IMR-90 (cell line): ENCODE measurements around the gene CMTM5. TPM values are rescaled to one million over a fixed set of nuclear protein-coding genes. Genes with fewer than 3 reads are reported as not detected.

Source experiments
- ATAC-seq: fragments of 200-7000 bp; cut with Tn5 transposase; 2 replicates; pipeline ENCODE4 v1.9.1; 2020; ENCODE audit warnings: low read depth, mild to moderate bottlenecking, moderate library complexity
- BruUV-seq: library from RNA; stranded (reverse); fragments of 400-500 nt; replicated peaks from 2 replicates; lab custom pipeline; 2021; lab: Mats Ljungman, UMichigan
- CTCF ChIA-PET: fragments of 300-600 bp; formaldehyde crosslinking; extraction: SDS; loops from one replicate; lab custom pipeline; 2021; ENCODE audit warnings: antibody characterized with exemption; lab: Yijun Ruan, JAX
- POLR2A ChIA-PET: fragments of 300-600 bp; sonication (Branson Sonifier 250); formaldehyde crosslinking; loops from one replicate; lab custom pipeline; 2022; ENCODE audit warnings: antibody characterized with exemption; ENCODE audit not compliant: unreplicated experiment; lab: Charles Lee
- DNase-seq: peaks from one replicate; pipeline ENCODE4 v3.0.0; 2013
- H2AFZ ChIP-seq: replicated peaks from 2 replicates; pipeline ENCODE3; 2013; ENCODE audit warnings: low read length, mild to moderate bottlenecking; ENCODE audit not compliant: poor library complexity
- H2AK5ac ChIP-seq: 2 replicates; pipeline ENCODE4 v1.6.1; 2013; ENCODE audit warnings: low read depth, low read length, inconsistent platforms
- H2AK9ac ChIP-seq: replicated peaks from 2 replicates; pipeline ENCODE3; 2013; ENCODE audit warnings: mild to moderate bottlenecking, low read depth, low read length, moderate library complexity; ENCODE audit not compliant: poor library complexity
- H2BK120ac ChIP-seq: 2 replicates; pipeline ENCODE4 v1.6.1; 2013; ENCODE audit warnings: low read depth, low read length, inconsistent platforms
- H2BK15ac ChIP-seq: 3 replicates; pipeline ENCODE4 v1.6.1; 2013; ENCODE audit warnings: low read depth, low read length, inconsistent platforms
- H2BK20ac ChIP-seq: 2 replicates; pipeline ENCODE4 v1.6.1; 2013; ENCODE audit warnings: low read depth, mild to moderate bottlenecking, inconsistent platforms, low read length, moderate library complexity
- H2BK5ac ChIP-seq: 2 replicates; pipeline ENCODE4 v1.6.1; 2013; ENCODE audit warnings: mild to moderate bottlenecking, low read depth, low read length, inconsistent platforms; ENCODE audit not compliant: poor library complexity, severe bottlenecking
- H3K14ac ChIP-seq: replicated peaks from 2 replicates; pipeline ENCODE4 v1.6.1; 2013; ENCODE audit warnings: low read depth, low read length, inconsistent platforms
- H3K18ac ChIP-seq: 2 replicates; pipeline ENCODE4 v1.6.1; 2013; ENCODE audit warnings: low read depth, low read length, control low read depth
- H3K23ac ChIP-seq: 2 replicates; pipeline ENCODE4 v1.6.1; 2013; ENCODE audit warnings: low read depth, low read length, inconsistent platforms
- H3K27ac ChIP-seq: 2 replicates; pipeline ENCODE4 v1.5.1; 2013; ENCODE audit warnings: mild to moderate bottlenecking, control low read depth, low read length; ENCODE audit not compliant: insufficient read depth
- H3K27me3 ChIP-seq: 2 replicates; pipeline ENCODE4 v1.6.1; 2013; ENCODE audit warnings: low read length; ENCODE audit not compliant: control insufficient read depth, insufficient read depth
- H3K36me3 ChIP-seq: 2 replicates; pipeline ENCODE4 v1.6.1; 2013; ENCODE audit warnings: low read length, mixed read lengths; ENCODE audit not compliant: control insufficient read depth, insufficient read depth
- H3K4ac ChIP-seq: 2 replicates; pipeline ENCODE4 v1.6.1; 2013; ENCODE audit warnings: low read depth, low read length, inconsistent platforms
- H3K4me1 ChIP-seq: 2 replicates; pipeline ENCODE4 v1.6.1; 2013; ENCODE audit warnings: low read length, mixed read lengths; ENCODE audit not compliant: control insufficient read depth, insufficient read depth
- H3K4me2 ChIP-seq: 2 replicates; pipeline ENCODE4 v1.6.1; 2013; ENCODE audit warnings: low read depth, mild to moderate bottlenecking, control low read depth, low read length, moderate library complexity
- H3K4me3 ChIP-seq: 2 replicates; pipeline ENCODE4 v1.5.1; 2013; ENCODE audit warnings: low read depth, mild to moderate bottlenecking, control low read depth, low read length, moderate library complexity; ENCODE audit not compliant: insufficient read depth
- H3K56ac ChIP-seq: 2 replicates; pipeline ENCODE4 v1.6.1; 2013; ENCODE audit warnings: low read length, inconsistent platforms; ENCODE audit not compliant: insufficient read depth; ENCODE audit errors: extremely low read depth
- H3K79me1 ChIP-seq, 2 experiments: 2 replicates each; pipeline ENCODE4 v1.6.1; 2013; ENCODE audit warnings: low read length in 2 of 2, inconsistent platforms in 1 of 2, low read depth in 1 of 2
- H3K9ac ChIP-seq: 2 replicates; pipeline ENCODE4 v1.6.1; 2013; ENCODE audit warnings: low read depth, low read length, control low read depth
- H3K9me1 ChIP-seq: 2 replicates; pipeline ENCODE4 v1.6.1; 2013; ENCODE audit warnings: low read length, inconsistent platforms; ENCODE audit not compliant: insufficient read depth
- H3K9me3 ChIP-seq: 2 replicates; pipeline ENCODE4 v1.6.1; 2013; ENCODE audit warnings: low read length; ENCODE audit not compliant: control insufficient read depth, insufficient read depth
- H4K20me1 ChIP-seq: 2 replicates; pipeline ENCODE4 v1.6.1; 2013; ENCODE audit warnings: low read length, inconsistent platforms; ENCODE audit not compliant: insufficient read depth
- H4K5ac ChIP-seq: 2 replicates; pipeline ENCODE4 v1.6.1; 2013; ENCODE audit warnings: mild to moderate bottlenecking, low read depth, low read length, control low read depth
- H4K8ac ChIP-seq, 2 experiments: 2 replicates each; pipeline ENCODE4 v1.6.1; 2013; ENCODE audit warnings: low read depth in 2 of 2, low read length in 2 of 2, control low read depth in 1 of 2, inconsistent platforms in 1 of 2
- H4K91ac ChIP-seq: 2 replicates; pipeline ENCODE4 v1.6.1; 2013; ENCODE audit warnings: low read depth, low read length, inconsistent platforms; ENCODE audit not compliant: insufficient read depth
- CHD1 ChIP-seq: IDR thresholded peaks from 2 replicates; pipeline ENCODE4 v1.6.1; 2012; ENCODE audit warnings: low read depth, low read length, improper control_type of control experiment
- MAZ ChIP-seq: IDR thresholded peaks from 2 replicates; pipeline ENCODE4 v1.6.1; 2012; ENCODE audit warnings: low read depth, mild to moderate bottlenecking, low read length, improper control_type of control experiment, moderate library complexity, borderline replicate concordance
- POLR2A ChIP-seq: IDR thresholded peaks from 2 replicates; pipeline ENCODE4 v1.6.1; 2012; ENCODE audit warnings: mild to moderate bottlenecking, low read depth, low read length
- RCOR1 ChIP-seq: IDR thresholded peaks from 2 replicates; pipeline ENCODE4 v1.6.1; 2012; ENCODE audit warnings: mild to moderate bottlenecking, low read length, improper control_type of control experiment; ENCODE audit not compliant: insufficient replicate concordance
- WGBS, 2 experiments: methylation state at CpG; one replicate each; pipeline versions ENCODE4 v1.1.5 to v1.1.7; 2013; ENCODE audit warnings: missing lambda C conversion rate in 2 of 2; ENCODE audit not compliant: insufficient read length in 1 of 2; ENCODE audit errors: extremely low coverage in 2 of 2; 5-methylcytosine and 5-hydroxymethylcytosine counted together
- dilution Hi-C: fragments of 300-500 bp; cut with HindIII; formaldehyde crosslinking; loops from one replicate; pipeline ENCODE4 v1.14.3; 2018; ENCODE audit warnings: low sequenced_read_pairs; ENCODE audit not compliant: unreplicated experiment
- in situ Hi-C: fragments of 300-500 bp; cut with MboI; formaldehyde crosslinking; loops from 3 replicates; pipeline ENCODE4 v1.14.3; 2019; ENCODE audit warnings: low sequenced_read_pairs, inconsistent platforms, mixed read lengths
- intact Hi-C: fragments of 100-400 bp; cut with micrococcal nuclease; formaldehyde crosslinking; loops from 2 replicates; pipeline ENCODE4 v1.10.0; 2022
- polyA plus RNA-seq, 3 experiments: library from polyadenylated mRNA; depleted of rRNA; stranded (reverse); fragments of >200 nt; gene quantifications; 2 replicates each; pipeline ENCODE4 v1.2.3, GENCODE V29; 2012; ENCODE audit warnings: low replicate concordance in 1 of 3
- total RNA-seq: library from RNA; depleted of rRNA; stranded (reverse); fragments of >200 nt; gene quantifications from 2 replicates; pipeline ENCODE4 v1.2.3, GENCODE V29; 2012

CMTM5 gene
- total and polyA plus RNA-seq, 2 of the 4 experiments (the other 2 are of a cell fraction) = 0.07 TPM; not detected in 1

DNA sequence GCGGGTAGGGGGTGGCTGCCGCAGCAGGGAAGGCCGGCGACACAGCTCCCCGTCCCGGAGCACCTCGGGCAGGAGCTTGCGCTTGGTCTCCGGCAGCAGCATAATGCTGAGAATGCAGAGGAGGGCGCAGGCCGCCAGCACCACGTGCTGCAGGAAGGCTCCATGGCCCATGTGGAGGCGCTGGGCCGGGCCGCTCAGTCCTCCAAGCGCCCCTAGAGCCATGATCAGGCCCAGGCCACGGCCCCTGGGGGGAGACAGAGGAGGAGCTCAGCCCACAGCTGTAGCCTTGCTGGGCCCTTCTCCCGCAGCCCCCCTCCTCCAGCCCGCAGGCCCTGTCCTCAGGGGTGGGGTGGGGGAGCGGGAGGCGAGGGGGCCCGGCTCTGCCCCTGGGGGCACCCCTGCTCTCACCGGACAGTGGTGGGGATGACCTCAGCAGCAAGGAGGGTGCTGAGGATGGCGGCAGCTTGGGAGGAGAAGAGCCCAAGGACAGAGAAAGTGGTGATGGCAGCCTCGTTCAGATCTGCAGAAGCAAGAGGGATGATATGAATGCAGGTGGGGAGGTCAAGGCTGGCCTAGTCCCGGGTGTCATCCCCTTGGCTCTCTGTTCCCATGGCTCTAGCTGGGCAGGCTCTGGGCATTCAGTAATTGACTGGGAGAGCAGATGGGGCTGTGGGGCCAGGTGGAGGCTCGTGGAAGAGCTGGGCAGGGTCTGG, 30.0 kb upstream of the CMTM5 start:
- H3K27ac ChIP-seq = no peak overlapping the region
- dilution Hi-C loops = no loop called here
- no peak overlapping the region for H2AK5ac ChIP-seq
- BruUV-seq = no TSS peak
- CTCF ChIA-PET = no interaction called here
- no peak overlapping the region for H3K4ac ChIP-seq
- 85% methylated on average over 13 of the region's 27 CpGs; no CpG with 5 or more reads in 1 of the 2 experiments for WGBS, 2 experiments
- H3K36me3 ChIP-seq = peaks cover 10% of the 10 kb centered on the region
- H3K79me1 ChIP-seq = peaks cover 0 to 3% of the 10 kb centered on the region in 2 experiments; a peak in 3 of 4 replicates
- H2BK5ac ChIP-seq = no peak overlapping the region
- H4K5ac ChIP-seq = no peak overlapping the region
- no peak overlapping the region for H3K18ac ChIP-seq
- DNase-seq (no peak), ATAC-seq (no peak)
- no peak overlapping the region for H3K14ac ChIP-seq
- intact Hi-C loops = no loop called here
- no peak overlapping the region for H2BK15ac ChIP-seq
- H3K56ac ChIP-seq = no peak overlapping the region
- TF ChIP-seq POLR2A (no peak), MAZ (no peak), CHD1 (no peak), RCOR1 (no peak)
- H4K91ac ChIP-seq = no peak overlapping the region
- H2BK20ac ChIP-seq = no peak overlapping the region
- no peak overlapping the region for H3K23ac ChIP-seq
- H2BK120ac ChIP-seq = no peak overlapping the region
- in situ Hi-C loops = no loop called here
- H4K8ac ChIP-seq = no peak overlapping the region
- peaks cover 2% of the 10 kb centered on the region; the same call in 1 of the 2 replicates for H3K27me3 ChIP-seq
- H3K9me1 ChIP-seq = no peaks in the 10 kb centered on the region
- no peak overlapping the region for H3K9ac ChIP-seq
- POLR2A ChIA-PET = interaction anchor here (0.5 kb wide), 1 partner anchor 21 kb away, joined by 4 read pairs; no protein-coding TSS in a partner anchor
- no peaks in the 10 kb centered on the region for H3K9me3 ChIP-seq
- H3K4me3 ChIP-seq = no peak overlapping the region
- H4K20me1 ChIP-seq = no peaks in the 10 kb centered on the region; the same call in 1 of the 2 replicates
- H2AFZ ChIP-seq = no peak overlapping the region
- no peak overlapping the region for H3K4me2 ChIP-seq
- H3K4me1 ChIP-seq = peaks cover 3% of the 10 kb centered on the region; the same call in 1 of the 2 replicates
- H2AK9ac ChIP-seq = no peak overlapping the region
